Adrenal gland (tissue), 12 donors: ENCODE measurements around the gene RABL2A. TPM values are rescaled to one million over a fixed set of nuclear protein-coding genes. Genes with fewer than 3 reads are reported as not detected.
"Not testable (repeated sequence)": the region's sequence is repeated elsewhere in the genome, so short reads cannot be mapped to it uniquely, and the experiment has no call there.

Source experiments
- DNase-seq, 7 donors: peaks; one replicate each; pipeline ENCODE4 v3.0.0-alpha.2; 2019 to 2020
- H3K27ac ChIP-seq, 5 donors: fragments of 200-600 bp; sonication (generic) in 4 of 5; 1 replicate in 3 of 5; 2 replicates in 2 of 5; pipeline versions ENCODE4 v1.5.1 to v1.8.0; 2016 to 2020; ENCODE audit warnings: mild to moderate bottlenecking in 1 of 5
- H3K27me3 ChIP-seq: fragments of 200-600 bp; 2 replicates; pipeline ENCODE4 v1.8.0; 2021
- H3K36me3 ChIP-seq, 2 donors: fragments of 200-600 bp; replicated peaks in 1 of 2; 1 replicate in 1 of 2; 2 replicates in 1 of 2; pipeline versions ENCODE4 v1.5.1 to v1.8.0; 2018 to 2022
- H3K4me1 ChIP-seq, 2 donors: fragments of 200-600 bp; replicated peaks in 1 of 2; 1 replicate in 1 of 2; 2 replicates in 1 of 2; pipeline versions ENCODE4 v1.5.1 to v1.8.0; 2018 to 2021
- H3K4me3 ChIP-seq, 4 donors: fragments of 200-600 bp; sonication (generic) in 3 of 4; one replicate each; pipeline ENCODE4 v1.5.1; 2016 to 2018
- H3K9me3 ChIP-seq, 3 donors: fragments of 200-600 bp; sonication (generic) in 1 of 3; replicated peaks in 1 of 3; 1 replicate in 2 of 3; 2 replicates in 1 of 3; pipeline versions ENCODE4 v1.5.1 to v1.8.0; 2016 to 2021
- WGBS, 4 donors: extraction: QIAGEN DNeasy Blood & Tissue Kit in 2 of 4; methylation state at CpG; one replicate each; pipeline versions ENCODE4 v1.1.5 to v1.1.7; 2013 to 2017; 5-methylcytosine and 5-hydroxymethylcytosine counted together
- intact Hi-C, 2 donors: fragments of 100-400 bp; cut with DNase I; formaldehyde crosslinking; loops; one replicate each; pipeline versions ENCODE4 v1.14.1 to v1.15.0; 2022 to 2023
- polyA plus RNA-seq, 3 donors: library from polyadenylated mRNA; stranded (reverse); fragments of 200-250 nt in 2 of 3; fragments of 350-450 nt in 1 of 3; fragmentation: Illumina TruSeq in 1 of 3; extraction: RNeasy Lipid Tissue Mini Kit (QIAGEN cat#74804) in 1 of 3; gene quantifications; one replicate each; pipeline ENCODE4 v1.2.3, GENCODE V29; 2013 to 2014
- total RNA-seq, 9 donors: library from RNA; depleted of rRNA in 4 of 9; stranded (reverse); fragments of >200 nt in 4 of 9; fragments of 120-200 nt in 1 of 9; fragmentation: NEBNext Ultra II Directional in 1 of 9; extraction: Animal tissue kit (Norgen Biotek cat#: 25700) in 1 of 9; gene quantifications; one replicate each; pipeline versions ENCODE4 v1.1.0 to v1.2.4, GENCODE V29; 2013 to 2023
- donor health status: healthy with polysubstance abuse.
- donor health status: Bipolar disorder and iron deficiency.
- donor health status: DM: yes; HTN: yes; CAD: no.
- donor health status: DM: no; HTN: no; CAD: no.
- donor health status: DM: no; HTN: no; CAD: no.
- donor health status: DM: yes; HTN: yes; CAD: no.

RABL2A gene
- total and polyA plus RNA-seq, 12 donors: 0.36 to 34.4 (median 10.6) TPM

DNA sequence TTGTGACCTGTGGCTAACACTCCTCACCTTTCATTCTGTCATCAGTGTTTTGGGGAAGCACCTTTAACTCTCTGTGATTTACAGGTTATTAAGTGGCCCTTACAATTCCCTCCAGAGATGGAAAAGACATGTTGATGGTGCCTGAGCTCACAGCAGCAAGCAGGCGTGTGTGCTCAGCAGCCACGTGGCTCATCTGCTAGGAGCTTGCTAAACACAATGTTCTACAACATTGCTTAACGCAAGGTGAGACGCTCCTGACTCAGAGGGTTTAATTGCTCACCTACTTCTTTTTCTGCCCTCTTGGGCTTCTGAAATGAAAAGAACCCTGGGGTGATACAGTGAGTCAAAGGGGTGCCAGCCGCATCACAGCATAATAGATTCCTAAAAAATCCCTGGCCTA, 6.1 kb upstream of the RABL2A start:
- 87 to 93% (median 90%) methylated on average over 2 to 4 of the region's 5 CpGs for WGBS, 4 donors
- H3K4me3 ChIP-seq, DNase-seq, H3K4me1 ChIP-seq, intact Hi-C loops, H3K27me3 ChIP-seq, H3K36me3 ChIP-seq, H3K9me3 ChIP-seq, H3K27ac ChIP-seq: not testable (repeated sequence)

DNA sequence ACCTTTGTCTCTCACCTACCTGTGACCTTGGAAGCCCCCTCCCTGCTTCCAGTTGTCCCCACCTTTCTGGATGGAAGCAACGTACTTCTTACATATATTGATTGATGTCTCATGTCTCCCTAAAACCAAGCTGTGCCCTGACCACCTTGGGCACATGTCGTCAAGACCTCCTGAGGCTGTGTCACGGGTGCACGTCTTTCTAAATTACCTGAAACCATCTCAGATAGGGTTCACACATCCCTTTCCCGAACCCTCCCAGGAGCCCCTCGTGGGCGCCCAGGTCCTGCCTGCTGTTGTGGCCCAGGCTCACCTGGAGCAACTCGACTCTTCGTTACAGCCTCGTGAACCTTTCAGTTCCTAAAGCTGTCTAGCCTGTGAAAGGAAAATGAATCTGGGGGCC, 1.2 kb upstream of the RABL2A start:
- H3K4me3 ChIP-seq, H3K27ac ChIP-seq, intact Hi-C loops, H3K27me3 ChIP-seq, H3K9me3 ChIP-seq, DNase-seq, H3K36me3 ChIP-seq, H3K4me1 ChIP-seq: not testable (repeated sequence)
- 70 to 78% (median 75%) methylated on average over 6 to 10 of the region's 10 CpGs for WGBS, 4 donors

DNA sequence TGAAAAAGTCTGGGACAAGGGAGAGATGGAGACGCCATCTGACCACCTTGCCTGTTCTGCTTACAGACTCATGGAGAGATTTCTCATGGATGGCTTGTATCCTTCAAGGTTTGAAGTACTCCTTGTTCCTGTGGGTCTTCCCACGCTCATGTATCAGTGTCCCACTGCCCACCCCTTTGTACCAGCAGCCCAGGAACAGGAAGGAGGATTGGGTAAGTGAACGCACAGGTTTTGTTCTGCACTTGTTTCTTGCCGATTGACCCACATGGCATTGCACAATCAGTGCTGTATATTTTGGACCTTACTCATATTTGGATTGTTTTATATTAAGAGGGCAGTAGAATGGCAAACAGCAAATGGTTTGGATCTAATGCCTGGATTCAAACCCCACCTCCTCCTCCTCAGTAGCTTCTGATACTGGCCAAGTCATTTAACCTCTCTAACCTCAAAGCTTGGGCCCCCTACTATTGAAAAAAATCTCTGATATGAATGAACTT, 5.8 kb downstream of the RABL2A start:
- H3K4me3 ChIP-seq, intact Hi-C loops, DNase-seq, H3K36me3 ChIP-seq, H3K27ac ChIP-seq, H3K27me3 ChIP-seq, H3K4me1 ChIP-seq, H3K9me3 ChIP-seq: not testable (repeated sequence)
- WGBS, 4 donors: 62 to 82% (median 73%) methylated on average over 4 of the region's 4 CpGs

DNA sequence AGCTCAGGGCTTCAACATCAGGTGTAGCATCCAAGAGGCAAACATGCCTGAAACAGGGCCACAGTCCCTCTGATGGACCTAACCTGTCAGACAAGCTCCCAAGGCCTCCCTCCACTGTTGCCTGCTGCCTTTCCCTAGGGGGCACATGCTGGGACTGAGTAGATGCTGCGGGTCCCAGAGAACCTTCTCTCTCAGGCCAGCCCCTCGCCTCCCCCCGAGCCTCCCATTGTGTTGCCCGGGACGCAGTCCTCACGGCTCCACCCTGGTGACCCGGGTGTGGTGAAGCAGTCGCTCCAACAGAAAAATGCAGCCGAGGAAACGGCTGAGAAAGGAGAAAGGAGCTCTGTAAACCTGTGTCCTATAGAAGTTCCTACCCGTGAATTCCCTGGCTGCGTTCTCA, 8.3 kb downstream of the RABL2A start:
- 86 to 93% (median 90%) methylated on average over 6 to 12 of the region's 12 CpGs for WGBS, 4 donors
- intact Hi-C loops, H3K27me3 ChIP-seq: not testable (repeated sequence)

DNA sequence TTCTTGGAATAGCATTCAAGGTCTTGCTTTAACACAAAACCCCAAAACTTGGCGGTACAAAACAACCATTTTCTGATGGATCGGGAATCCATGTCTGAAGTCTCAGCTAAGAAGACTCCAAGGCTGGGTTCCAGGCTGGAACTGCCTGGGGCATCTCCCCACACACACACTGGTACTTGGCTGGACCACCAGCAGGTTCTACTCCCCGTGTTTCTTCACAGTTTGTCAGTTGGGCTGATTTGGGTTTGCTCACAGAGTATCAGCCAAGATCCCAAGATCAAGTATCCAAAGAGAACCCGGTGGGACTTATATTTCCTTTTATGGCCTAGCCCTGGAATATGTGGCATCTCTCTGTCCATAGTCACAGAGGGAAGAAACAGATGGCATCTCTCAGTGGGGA, 9.2 kb downstream of the RABL2A start:
- H3K27ac ChIP-seq, DNase-seq, H3K9me3 ChIP-seq, H3K4me3 ChIP-seq, H3K27me3 ChIP-seq, intact Hi-C loops, H3K36me3 ChIP-seq, H3K4me1 ChIP-seq: not testable (repeated sequence)
- 84 to 100% (median 95%) methylated on average over 2 to 3 of the region's 4 CpGs for whole genome bisulfite sequencing, 4 donors

More for the DNA sequence above, 8.3 kb downstream of the RABL2A start:
- H3K27ac ChIP-seq, H3K4me1 ChIP-seq, H3K36me3 ChIP-seq, H3K9me3 ChIP-seq, DNase-seq, H3K4me3 ChIP-seq: not testable (repeated sequence)

DNA sequence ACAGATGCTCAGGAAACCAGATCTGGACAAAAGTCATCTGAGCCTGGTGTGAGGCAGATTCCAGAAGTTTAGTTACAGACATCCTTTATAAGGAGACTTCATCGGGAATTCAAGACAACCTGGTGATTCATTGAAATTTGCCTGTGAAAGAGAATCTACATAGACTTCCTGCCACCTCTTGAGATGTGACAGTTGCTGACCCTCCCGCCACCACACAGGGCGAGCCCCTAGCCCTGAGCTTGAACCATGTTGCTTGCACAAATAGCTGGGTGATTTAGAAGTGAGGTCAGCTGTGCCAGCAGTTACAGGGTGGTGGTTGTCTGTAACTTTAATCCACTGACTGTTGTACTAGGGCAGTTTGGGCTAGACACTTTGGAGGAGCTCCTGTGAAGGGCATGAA, 11.0 kb downstream of the RABL2A start:
- H3K36me3 ChIP-seq, DNase-seq, intact Hi-C loops, H3K4me3 ChIP-seq, H3K27me3 ChIP-seq, H3K9me3 ChIP-seq, H3K4me1 ChIP-seq, H3K27ac ChIP-seq: not testable (repeated sequence)
- 62 to 93% (median 74%) methylated on average over 1 to 3 of the region's 3 CpGs for WGBS, 4 donors

DNA sequence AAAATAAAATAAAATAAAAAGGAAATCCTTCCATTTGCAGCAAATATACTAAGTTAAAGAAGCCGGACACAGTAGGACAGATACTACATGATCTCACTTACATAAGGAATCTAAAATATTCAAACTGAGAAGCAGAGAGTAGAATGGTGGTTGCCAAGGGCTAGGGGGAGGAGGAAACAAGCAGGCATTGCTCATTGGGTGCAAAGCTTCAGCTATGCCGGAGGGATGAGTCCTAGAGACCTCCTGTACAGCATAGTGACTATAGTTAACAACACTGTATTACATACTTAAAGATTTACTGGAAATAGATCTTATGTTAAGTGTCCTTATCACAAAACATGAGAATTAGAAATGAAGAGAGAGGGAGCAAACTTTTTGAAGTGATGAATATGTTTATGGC, 19.2 kb downstream of the RABL2A start:
- H3K9me3 ChIP-seq, H3K27me3 ChIP-seq, intact Hi-C loops, H3K27ac ChIP-seq, H3K36me3 ChIP-seq, DNase-seq, H3K4me3 ChIP-seq, H3K4me1 ChIP-seq: not testable (repeated sequence)
- WGBS, 4 donors: 75 to 88% (median 82%) methylated on average over 1 to 2 of the region's 2 CpGs

DNA sequence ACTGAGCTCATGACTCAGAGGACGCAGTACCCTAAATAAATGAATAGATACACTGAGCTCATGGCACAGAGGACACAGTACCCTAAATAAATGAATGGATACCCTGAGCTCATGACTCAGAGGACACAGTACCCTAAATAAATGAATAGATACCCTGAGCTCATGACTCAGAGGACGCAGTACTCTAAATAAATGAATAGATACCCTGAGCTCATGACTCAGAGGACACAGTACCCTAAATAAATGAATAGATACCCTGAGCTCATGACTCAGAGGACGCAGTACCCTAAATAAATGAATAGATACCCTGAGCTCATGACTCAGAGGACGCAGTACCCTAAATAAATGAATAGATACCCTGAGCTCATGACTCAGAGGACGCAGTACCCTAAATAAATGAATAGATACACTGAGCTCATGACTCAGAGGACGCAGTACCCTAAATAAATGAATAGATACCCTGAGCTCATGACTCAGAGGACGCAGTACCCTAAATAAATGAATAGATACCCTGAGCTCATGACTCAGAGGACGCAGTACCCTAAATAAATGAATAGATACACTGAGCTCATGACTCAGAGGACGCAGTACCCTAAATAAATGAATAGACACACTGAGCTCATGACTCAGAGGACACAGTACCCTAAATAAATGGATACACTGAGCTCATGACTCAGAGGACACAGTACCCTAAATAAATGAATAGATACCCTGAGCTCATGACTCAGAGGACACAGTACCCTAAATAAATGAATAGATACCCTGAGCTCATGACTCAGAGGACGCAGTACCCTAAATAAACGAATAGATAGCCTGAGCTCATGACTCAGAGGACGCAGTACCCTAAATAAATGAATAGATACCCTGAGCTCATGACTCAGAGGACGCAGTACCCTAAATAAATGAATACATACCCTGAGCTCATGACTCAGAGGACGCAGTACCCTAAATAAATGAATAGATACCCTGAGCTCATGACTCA, 24.1 kb downstream of the RABL2A start:
- H3K27ac ChIP-seq, H3K4me3 ChIP-seq, intact Hi-C loops, H3K27me3 ChIP-seq, H3K9me3 ChIP-seq, DNase-seq, H3K4me1 ChIP-seq, H3K36me3 ChIP-seq: not testable (repeated sequence)
- 56 to 77% (median 63%) methylated on average over 2 to 7 of the region's 14 CpGs for WGBS, 4 donors

DNA sequence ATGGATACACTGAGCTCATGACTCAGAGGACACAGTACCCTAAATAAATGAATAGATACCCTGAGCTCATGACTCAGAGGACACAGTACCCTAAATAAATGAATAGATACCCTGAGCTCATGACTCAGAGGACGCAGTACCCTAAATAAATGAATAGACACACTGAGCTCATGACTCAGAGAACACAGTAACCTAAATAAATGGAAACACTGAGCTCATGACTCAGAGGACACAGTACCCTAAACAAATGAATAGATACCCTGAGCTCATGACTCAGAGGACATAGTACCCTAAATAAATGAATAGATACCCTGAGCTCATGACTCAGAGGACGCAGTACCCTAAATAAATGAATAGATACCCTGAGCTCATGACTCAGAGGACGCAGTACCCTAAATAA, 25.5 kb downstream of the RABL2A start:
- intact Hi-C loops, H3K27me3 ChIP-seq, H3K36me3 ChIP-seq, H3K4me3 ChIP-seq, H3K27ac ChIP-seq, DNase-seq, H3K9me3 ChIP-seq, H3K4me1 ChIP-seq: not testable (repeated sequence)
- 40 to 53% methylated on average over 1 to 2 of the region's 3 CpGs; no CpG with 5 or more reads in 2 of the 4 donors for WGBS, 4 donors

DNA sequence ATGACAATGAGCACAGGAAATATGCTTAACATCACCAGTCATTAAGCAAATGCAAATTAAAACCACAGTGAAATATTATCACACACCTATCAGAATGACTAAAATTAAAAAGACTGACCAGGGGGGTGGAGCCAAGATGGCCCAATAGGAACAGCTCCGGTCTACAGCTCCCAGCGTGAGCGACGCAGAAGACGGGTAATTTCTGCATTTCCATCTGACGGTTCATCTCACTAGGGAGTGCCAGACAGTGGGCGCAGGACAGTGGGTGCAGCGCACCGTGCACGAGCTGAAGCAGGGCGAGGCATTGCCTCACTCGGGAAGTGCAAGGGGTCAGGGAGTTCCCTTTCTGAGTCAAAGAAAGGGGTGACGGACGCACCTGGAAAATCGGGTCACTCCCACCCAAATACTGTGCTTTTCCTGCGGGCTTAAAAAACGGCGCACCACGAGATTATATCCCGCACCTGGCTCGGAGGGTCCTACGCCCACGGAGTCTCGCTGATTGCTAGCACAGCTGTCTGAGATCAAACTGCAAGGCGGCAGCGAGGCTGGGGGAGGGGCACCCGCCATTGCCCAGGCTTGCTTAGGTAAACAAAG, 29.1 kb downstream of the RABL2A start:
- intact Hi-C loops, H3K4me1 ChIP-seq, H3K27me3 ChIP-seq, H3K27ac ChIP-seq, H3K36me3 ChIP-seq, H3K4me3 ChIP-seq, H3K9me3 ChIP-seq, DNase-seq: not testable (repeated sequence)
- WGBS, 4 donors: 84 to 89% (median 86%) methylated on average over 20 to 27 of the region's 27 CpGs

DNA sequence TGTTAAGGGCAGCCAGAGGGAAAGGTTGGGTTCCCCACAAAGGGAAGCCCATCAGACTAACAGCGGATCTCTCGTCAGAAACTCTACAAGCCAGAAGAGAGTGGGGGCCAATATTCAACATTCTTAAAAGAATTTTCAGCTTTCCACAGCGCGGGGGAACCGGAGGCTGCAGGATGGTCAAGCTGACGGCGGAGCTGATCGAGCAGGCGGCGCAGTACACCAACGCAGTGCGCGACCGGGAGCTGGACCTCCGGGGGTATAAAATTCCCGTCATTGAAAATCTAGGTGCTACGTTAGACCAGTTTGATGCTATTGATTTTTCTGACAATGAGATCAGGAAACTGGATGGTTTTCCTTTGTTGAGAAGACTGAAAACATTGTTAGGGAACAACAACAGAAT, 30.7 kb downstream of the RABL2A start:
- H3K36me3 ChIP-seq, H3K4me1 ChIP-seq, H3K9me3 ChIP-seq, intact Hi-C loops, H3K27me3 ChIP-seq, H3K27ac ChIP-seq, H3K4me3 ChIP-seq, DNase-seq: not testable (repeated sequence)
- WGBS, 4 donors: 94 to 96% (median 96%) methylated on average over 17 of the region's 17 CpGs
